ENCODE data around the gene KCNK17. TPM values are rescaled to one million over a fixed set of nuclear protein-coding genes. Genes with fewer than 3 reads are reported as not detected.

KCNK17 gene
- total RNA-seq, 4 donors from 2014 or later: 0.39 TPM; not detected in 3

- WGBS, 2 donors: 39 to 53% methylated on average over 5 of the region's 5 CpGs
- H3K4me3 ChIP-seq (ENCODE audit: low read depth, poor library complexity, severe bottlenecking): no peak overlapping the region
- no peak for DNase-seq (ENCODE audit: low spot score in 2 of 2)
- TF ChIP-seq CTCF (IDR thresholded peaks at IDR 0.05) (no peak), POLR2A (IDR thresholded peaks at IDR 0.05) (no peak)
- intact Hi-C loops (cut with DNase I; ENCODE audit: low total_unique reads): no loop called here
These were observed 21.7 kb upstream of the KCNK17 start for GRCh38 chr6:39335780-39336545.

GRCh38 chr6:39333644-39334438, 19.6 kb upstream of the KCNK17 start:
- intact Hi-C loops (cut with DNase I; ENCODE audit: low total_unique reads): no loop called here
- TF ChIP-seq POLR2A (IDR thresholded peaks at IDR 0.05) (no peak), CTCF (IDR thresholded peaks at IDR 0.05) (no peak)
- no peak for DNase-seq (ENCODE audit: low spot score in 2 of 2)
- 86 to 90% methylated on average over 7 of the region's 7 CpGs for WGBS, 2 donors
- H3K4me3 ChIP-seq (ENCODE audit: low read depth, poor library complexity, severe bottlenecking): no peak overlapping the region

GRCh38 chr6:39330476-39330875, 16.3 kb upstream of the KCNK17 start:
- no peak overlapping the region for H3K4me3 ChIP-seq (ENCODE audit: low read depth, poor library complexity, severe bottlenecking)
- intact Hi-C loops (cut with DNase I; ENCODE audit: low total_unique reads): no loop called here
- TF ChIP-seq POLR2A (IDR thresholded peaks at IDR 0.05) (no peak), CTCF (IDR thresholded peaks at IDR 0.05) (no peak)
- 51 to 60% methylated on average over 3 of the region's 3 CpGs for whole genome bisulfite sequencing, 2 donors
- no peak for DNase-seq (ENCODE audit: low spot score in 2 of 2)

- intact Hi-C loops (cut with DNase I; ENCODE audit: low total_unique reads): no loop called here
- 65 to 67% methylated on average over 3 of the region's 3 CpGs for WGBS, 2 donors
- no peak overlapping the region for H3K4me3 ChIP-seq (ENCODE audit: low read depth, poor library complexity, severe bottlenecking)
- no peak for TF ChIP-seq POLR2A (IDR thresholded peaks at IDR 0.05)
- TF ChIP-seq CTCF (IDR thresholded peaks at IDR 0.05): no peak
- DNase-seq (ENCODE audit: low spot score in 2 of 2): no peak
These were observed 15.8 kb upstream of the KCNK17 start for GRCh38 chr6:39330057-39330456.

GRCh38 chr6:39328066-39328465, 13.8 kb upstream of the KCNK17 start:
- intact Hi-C loops (cut with DNase I; ENCODE audit: low total_unique reads): no loop called here
- no peak for DNase-seq (ENCODE audit: low spot score in 2 of 2)
- no peak overlapping the region for H3K4me3 ChIP-seq (ENCODE audit: low read depth, poor library complexity, severe bottlenecking)
- TF ChIP-seq CTCF (IDR thresholded peaks at IDR 0.05) (no peak), POLR2A (IDR thresholded peaks at IDR 0.05) (no peak)
- 82 to 86% methylated on average over 12 of the region's 12 CpGs for WGBS, 2 donors
